Esophagus squamous epithelium (tissue), 4 donors: Measurements from ENCODE around the gene GPR52.

Experiments
- POLR2A ChIP-seq, 4 donors: fragments of 450-650 bp; IDR thresholded peaks; one replicate each; pipeline ENCODE4 v1.6.1; 2017; ENCODE audit warnings: antibody characterized with exemption in 4 of 4, mild to moderate bottlenecking in 4 of 4, moderate library complexity in 3 of 4
- TF ChIP-seq, protein P1 (sequence below), 6 experiments: fragments of 450-650 bp in 4 of 6; fragments of 200-600 bp in 2 of 6; sonication (generic) in 2 of 6; IDR thresholded peaks; one replicate each; pipeline ENCODE4 v1.5.1; 2016 to 2019; ENCODE audit warnings: antibody characterized with exemption in 6 of 6, mild to moderate bottlenecking in 4 of 6, moderate library complexity in 4 of 6

GRCh38 chr1:174448531-174448883 lies 743 bp downstream of the GPR52 start:
- TF ChIP-seq, protein P1, sequence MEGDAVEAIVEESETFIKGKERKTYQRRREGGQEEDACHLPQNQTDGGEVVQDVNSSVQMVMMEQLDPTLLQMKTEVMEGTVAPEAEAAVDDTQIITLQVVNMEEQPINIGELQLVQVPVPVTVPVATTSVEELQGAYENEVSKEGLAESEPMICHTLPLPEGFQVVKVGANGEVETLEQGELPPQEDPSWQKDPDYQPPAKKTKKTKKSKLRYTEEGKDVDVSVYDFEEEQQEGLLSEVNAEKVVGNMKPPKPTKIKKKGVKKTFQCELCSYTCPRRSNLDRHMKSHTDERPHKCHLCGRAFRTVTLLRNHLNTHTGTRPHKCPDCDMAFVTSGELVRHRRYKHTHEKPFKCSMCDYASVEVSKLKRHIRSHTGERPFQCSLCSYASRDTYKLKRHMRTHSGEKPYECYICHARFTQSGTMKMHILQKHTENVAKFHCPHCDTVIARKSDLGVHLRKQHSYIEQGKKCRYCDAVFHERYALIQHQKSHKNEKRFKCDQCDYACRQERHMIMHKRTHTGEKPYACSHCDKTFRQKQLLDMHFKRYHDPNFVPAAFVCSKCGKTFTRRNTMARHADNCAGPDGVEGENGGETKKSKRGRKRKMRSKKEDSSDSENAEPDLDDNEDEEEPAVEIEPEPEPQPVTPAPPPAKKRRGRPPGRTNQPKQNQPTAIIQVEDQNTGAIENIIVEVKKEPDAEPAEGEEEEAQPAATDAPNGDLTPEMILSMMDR (IDR thresholded peaks at IDR 0.05): no peak
- TF ChIP-seq POLR2A (IDR thresholded peaks at IDR 0.05): no peak
